Lower leg skin (tissue), 3 donors: ENCODE results near the gene NOPCHAP1.

Experiments
- POLR2A ChIP-seq, 2 donors: fragments of 450-650 bp; IDR thresholded peaks; one replicate each; pipeline ENCODE4 v1.6.1; 2016 to 2017; ENCODE audit warnings: antibody characterized with exemption in 2 of 2, mild to moderate bottlenecking in 1 of 2, moderate library complexity in 1 of 2
- TF ChIP-seq, protein P1 (sequence below), 3 donors: fragments of 450-650 bp; IDR thresholded peaks; one replicate each; pipeline ENCODE4 v1.5.1; 2016; ENCODE audit warnings: antibody characterized with exemption in 3 of 3, mild to moderate bottlenecking in 3 of 3, moderate library complexity in 2 of 3

DNA sequence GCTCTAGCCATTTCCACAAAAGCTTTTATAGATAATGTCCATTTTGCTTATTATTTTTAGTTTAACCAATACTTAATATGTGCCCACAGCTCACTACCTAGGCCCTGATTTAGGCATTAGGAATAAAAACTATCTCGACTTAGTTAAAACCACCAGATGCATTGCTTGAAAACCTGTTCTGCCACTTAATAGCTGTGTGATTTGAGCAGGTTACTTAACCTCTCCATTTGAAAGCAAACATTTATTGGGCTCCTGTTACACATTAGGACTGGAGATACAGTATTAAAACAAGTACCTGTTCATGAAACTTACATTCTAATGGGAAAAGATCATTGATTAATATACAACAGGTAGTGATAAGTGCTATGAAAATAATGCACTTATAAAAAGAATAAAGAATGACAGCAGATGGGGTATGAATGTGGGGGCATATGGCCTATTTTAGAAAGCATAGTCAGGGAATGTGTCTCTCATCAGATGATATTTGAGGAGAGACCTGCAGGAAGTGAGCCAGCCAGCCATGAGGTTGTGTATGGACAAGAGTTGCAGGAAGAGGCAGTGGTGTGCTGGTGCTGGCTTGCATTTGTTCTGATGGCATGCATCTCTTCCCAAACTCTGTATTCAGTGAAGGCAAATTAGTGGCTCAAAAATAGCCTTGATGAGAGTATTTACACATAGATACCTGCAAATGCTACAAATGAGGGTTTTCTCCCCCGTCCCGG lies 34.3 kb downstream of the NOPCHAP1 start:
- TF ChIP-seq, protein P1, sequence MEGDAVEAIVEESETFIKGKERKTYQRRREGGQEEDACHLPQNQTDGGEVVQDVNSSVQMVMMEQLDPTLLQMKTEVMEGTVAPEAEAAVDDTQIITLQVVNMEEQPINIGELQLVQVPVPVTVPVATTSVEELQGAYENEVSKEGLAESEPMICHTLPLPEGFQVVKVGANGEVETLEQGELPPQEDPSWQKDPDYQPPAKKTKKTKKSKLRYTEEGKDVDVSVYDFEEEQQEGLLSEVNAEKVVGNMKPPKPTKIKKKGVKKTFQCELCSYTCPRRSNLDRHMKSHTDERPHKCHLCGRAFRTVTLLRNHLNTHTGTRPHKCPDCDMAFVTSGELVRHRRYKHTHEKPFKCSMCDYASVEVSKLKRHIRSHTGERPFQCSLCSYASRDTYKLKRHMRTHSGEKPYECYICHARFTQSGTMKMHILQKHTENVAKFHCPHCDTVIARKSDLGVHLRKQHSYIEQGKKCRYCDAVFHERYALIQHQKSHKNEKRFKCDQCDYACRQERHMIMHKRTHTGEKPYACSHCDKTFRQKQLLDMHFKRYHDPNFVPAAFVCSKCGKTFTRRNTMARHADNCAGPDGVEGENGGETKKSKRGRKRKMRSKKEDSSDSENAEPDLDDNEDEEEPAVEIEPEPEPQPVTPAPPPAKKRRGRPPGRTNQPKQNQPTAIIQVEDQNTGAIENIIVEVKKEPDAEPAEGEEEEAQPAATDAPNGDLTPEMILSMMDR (IDR thresholded peaks at IDR 0.05), result no peak
- TF ChIP-seq POLR2A (IDR thresholded peaks at IDR 0.05), result no peak
